T47D (cell line): ENCODE measurements around the gene KTN1.

ENCODE experiments used
- DNase-seq, 2 experiments: peaks; one replicate each; pipeline versions ENCODE4 v3.0.0 to v3.0.0-alpha.2; 2011 to 2012; ENCODE audit warnings: low read depth in 1 of 2, low spot score in 1 of 2
- JUND ChIP-seq: IDR thresholded peaks from 2 replicates; pipeline ENCODE4 v1.6.1; 2012; ENCODE audit warnings: low read depth
- in situ Hi-C: cut with HindIII; loops from 2 replicates; pipeline ENCODE4 v1.10.0; 2016; ENCODE audit warnings: low sequenced_read_pairs, low pct_unique_long_range_greater_than_20kb

Gene KTN1

DNA sequence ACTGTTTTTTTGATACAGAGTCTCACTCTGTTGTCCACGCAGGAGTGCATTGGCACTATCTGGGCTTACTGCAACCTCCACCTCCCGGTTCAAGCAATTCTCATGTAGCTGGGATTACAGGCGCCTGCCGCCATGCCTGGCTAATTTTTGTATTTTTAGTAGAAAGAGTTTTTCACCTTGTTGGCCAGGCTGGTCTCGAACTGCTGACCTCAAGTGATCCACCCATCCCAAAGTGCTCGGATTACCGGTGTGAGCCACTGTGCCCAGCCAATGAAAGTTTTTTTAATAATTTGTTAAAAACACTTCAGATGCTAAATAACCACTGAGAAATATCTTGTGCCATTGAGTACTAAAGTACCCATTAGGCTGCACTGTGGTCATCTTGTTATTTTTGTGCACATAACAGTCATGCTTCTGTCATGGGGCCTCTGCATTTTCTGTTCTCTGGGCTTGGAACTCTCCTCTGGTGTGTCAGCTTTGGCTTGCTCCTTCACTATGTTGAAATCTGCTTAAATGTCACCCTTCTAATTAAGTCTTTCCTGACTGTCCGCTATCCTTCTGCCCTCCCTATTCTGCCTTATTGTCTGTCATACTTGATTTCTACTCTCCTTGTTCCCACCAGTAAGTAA is 105.1 kb downstream of the KTN1 start:
- TF ChIP-seq JUND, result no peak
- in situ Hi-C loops, result no loop called here
- no peak for DNase-seq

DNA sequence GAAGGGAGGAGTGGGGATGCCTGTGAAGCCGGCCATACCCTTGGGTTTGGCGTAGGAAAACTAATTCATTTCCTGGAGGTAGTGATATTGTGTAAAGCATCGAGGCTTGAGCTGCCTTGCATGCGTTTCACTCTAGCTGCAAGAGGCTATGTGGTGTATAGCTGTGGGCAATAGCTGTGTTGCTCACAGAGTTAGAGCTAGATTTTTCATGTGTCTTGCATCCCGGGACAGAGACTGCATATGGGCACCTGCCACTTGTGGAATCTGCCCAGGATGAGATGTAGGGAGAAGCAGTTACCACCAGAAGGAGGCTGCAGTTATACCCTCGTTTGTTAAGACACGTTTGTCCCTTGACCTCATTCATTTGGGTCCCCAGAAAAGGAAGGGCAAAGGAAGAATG is 106.7 kb downstream of the KTN1 start:
- in situ Hi-C loops, result no loop called here
- no peak for TF ChIP-seq JUND
- DNase-seq, result no peak

DNA sequence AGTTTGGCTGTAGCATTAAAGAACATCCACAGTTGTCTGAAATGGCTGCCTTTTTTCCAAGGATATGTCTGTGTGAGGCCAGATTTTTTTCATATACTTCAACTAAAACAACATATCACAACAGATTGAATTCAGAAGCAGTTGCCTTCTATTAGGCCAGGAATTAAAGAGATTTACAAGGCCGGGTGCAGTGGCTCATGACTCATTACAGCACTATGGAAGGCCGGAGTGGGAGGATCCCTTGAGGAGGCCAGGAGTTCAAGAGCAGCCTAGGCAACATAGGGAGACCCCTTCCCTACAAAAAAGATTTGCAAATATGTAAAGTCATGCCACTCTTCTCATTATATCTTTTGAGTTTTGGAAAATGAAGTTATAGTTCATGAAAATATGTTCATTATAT is 108.6 kb downstream of the KTN1 start:
- no peak for DNase-seq
- TF ChIP-seq JUND, result no peak
- in situ Hi-C loops, result no loop called here

DNA sequence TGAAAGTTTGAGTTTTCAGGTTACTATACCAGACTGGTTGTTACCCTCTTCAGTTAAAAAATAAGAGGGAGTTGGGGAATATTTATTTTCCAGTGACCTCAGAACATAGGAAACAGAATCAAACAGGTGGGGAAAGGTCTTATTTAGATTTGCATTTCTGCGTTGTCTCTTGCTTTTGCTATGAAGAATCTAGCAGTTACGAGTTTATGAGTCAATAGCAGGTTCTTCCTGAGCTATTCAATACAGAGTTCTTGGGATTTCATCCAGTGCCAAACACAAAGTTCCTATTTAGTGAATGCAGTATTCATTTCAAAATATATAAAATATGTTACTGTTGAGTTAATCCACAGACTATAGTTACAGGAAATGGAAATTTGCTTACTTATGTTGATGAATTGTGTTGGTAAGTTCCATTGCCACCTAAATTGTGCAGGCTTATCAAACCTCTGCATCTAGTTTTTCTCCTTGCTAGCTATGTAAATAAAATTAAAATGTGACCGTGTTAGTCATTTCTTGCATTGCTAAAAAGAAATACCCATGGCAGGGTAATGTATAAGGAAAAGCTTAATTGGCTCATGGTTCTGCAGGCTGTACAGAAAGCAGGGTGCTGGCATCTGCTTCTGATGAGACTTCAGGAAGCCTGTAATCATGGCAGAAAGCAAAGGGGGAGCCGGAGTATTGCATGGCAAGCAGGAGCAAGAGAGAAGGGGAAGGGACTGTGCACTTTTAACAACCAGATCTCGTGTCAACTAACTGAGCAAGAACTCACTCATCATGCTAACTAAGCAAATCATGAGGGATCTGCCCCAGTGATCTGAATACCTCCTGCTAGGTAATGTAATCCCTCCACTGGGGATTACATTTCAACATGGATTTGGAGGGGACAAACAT is 110.2 kb downstream of the KTN1 start:
- in situ Hi-C loops, result no loop called here
- peak in 1 of 2 experiments; percentile 25 for DNase-seq
- peak; percentile 46; the same call in 1 of the 2 replicates for TF ChIP-seq JUND

DNA sequence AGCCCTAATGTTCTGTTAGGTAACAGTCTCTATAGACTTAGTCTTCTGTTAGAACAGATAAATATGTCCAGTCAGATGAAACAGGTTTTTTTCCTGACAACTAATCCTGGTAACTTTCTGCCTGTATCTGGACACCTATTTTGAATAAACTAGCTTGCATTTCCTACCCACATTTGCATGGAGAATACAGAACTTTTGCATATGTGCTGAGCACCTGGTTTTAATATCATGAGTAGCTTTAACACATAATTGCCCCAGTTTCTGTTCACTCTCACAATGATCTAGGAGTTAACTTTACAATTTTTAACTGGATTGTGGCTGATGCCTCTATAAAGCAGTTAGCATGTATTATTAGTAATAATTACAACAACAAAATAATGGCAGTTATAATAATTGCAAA is 111.7 kb downstream of the KTN1 start:
- in situ Hi-C loops, result no loop called here
- DNase-seq, result no peak
- no peak for TF ChIP-seq JUND

DNA sequence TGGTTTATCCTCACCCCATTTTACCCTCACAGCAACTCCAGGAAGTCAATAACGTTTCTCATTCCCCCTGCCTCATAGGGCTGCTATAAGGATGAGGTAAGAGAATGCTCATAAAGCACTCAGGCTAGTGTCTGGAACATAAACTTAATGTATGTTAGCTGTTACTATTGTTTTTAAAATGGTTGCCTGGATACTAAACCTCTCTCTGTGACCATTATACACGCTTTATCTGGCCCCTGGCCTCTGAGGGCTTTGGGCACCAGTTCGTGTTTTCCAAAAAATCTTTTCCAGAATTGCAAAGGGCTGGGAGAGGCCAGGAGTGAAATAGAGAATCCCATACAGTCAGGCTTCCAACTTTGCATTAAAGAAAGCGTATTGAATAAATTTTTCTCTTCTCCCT is 113.9 kb downstream of the KTN1 start:
- no peak for DNase-seq
- in situ Hi-C loops, result no loop called here
- no peak for TF ChIP-seq JUND

DNA sequence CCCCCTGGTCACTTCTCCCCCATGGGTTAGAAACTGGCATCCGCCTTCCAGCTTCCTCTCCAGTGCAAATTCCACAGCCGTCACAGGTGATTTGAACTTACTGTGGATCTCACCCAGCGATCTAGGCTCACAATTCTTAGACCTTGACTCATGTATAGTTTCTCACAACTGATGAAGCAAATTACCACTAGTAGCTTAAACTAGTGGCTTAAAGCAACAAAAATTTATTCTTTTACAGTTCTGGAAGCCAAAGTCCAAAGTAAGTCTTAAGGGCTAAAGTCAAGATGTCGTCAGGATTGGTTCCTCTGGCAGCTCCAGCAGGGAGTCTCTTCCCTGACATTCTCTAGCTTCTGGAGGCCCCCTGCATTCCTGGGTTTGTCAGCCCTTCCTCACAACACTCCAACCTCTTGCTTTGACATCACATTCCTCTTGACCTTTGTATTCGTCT is 117.4 kb downstream of the KTN1 start:
- in situ Hi-C loops, result no loop called here
- no peak for TF ChIP-seq JUND

DNA sequence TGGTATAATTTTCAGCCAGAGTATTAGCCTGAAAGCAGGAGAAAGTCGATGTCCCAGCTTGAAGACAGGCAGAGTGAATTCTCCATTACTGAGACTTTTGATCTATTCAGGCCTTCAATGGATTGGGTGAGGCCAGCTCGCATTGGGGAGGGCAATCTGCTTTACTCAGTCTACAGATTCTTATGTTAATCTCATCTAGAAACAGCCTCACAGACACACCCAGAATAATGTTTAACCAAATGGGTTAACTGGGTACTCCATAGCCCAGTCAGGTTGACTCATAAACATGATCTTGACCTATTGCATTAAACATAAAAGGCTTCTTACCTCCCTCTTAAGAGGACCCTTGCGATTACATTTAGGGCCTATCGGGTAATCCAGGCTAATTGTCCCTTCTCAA is 118.0 kb downstream of the KTN1 start:
- in situ Hi-C loops, result no loop called here
- TF ChIP-seq JUND, result no peak
- DNase-seq, result no peak

More for the DNA sequence above, 117.4 kb downstream of the KTN1 start:
- no peak for DNase-seq

DNA sequence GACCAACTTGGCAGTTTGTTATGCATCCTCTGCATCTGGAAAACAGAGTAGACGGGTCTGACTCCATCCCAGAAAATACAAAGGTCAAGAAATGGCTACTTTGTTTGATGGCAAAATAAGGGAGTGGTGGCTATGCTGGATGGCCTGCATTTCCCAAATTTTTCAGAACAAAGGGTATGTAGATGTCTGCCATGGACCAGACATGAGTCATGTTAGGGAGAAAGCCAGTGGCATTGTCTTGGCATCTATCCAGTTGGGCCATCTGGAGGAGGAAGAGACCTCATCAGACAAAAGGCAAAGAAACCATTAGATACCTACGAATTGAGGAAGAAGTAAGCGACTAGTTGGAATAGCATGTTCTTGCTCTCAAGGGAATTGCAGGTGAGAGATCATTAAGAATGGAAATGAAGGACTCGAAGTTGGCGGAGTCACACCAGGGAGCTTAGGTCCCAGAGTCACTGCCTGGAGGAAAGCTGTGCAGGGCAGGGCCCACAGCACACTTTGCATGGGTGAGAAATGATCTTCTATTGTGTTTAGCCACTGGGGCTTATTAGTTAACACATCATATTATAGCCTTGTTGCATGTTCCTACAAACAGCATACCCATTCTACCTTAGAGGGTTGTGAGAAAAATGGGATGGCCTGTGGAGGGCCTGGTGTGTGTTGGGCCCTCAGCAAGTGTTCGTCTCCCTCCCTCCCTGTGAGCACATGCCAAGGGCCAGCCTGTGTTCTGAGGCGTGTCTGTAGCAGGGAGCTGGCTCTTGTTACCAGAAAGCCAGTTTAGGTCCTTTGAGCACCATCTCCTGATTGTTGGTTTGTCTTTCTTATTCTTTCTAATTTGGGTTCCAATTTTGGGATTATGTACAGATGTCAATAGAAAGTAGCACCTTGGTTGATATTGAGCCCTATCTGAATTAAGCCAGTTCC is 119.4 kb downstream of the KTN1 start:
- in situ Hi-C loops, result no loop called here
- peak in 1 of 2 experiments; percentile 39 for DNase-seq
- no peak for TF ChIP-seq JUND

DNA sequence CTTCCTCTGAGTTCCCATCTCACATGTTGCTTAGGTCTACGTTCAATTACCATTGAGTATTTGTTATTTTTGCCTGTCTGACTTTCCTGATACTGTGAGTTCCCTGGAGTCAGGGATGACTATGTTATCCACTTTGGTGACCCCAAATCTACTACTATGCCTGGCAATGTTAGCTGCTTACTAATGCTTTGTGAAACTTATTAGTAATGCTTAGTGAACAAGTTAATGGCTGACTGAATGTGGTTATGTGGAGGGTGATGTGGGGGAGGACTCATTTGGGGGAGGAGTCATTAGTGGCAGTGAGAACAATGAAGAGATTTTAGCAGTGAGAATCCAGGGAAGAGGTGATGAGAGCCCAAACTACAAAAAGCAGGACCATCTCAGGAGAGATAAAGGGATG is 121.6 kb downstream of the KTN1 start:
- TF ChIP-seq JUND, result no peak
- in situ Hi-C loops, result no loop called here
- DNase-seq, result no peak

DNA sequence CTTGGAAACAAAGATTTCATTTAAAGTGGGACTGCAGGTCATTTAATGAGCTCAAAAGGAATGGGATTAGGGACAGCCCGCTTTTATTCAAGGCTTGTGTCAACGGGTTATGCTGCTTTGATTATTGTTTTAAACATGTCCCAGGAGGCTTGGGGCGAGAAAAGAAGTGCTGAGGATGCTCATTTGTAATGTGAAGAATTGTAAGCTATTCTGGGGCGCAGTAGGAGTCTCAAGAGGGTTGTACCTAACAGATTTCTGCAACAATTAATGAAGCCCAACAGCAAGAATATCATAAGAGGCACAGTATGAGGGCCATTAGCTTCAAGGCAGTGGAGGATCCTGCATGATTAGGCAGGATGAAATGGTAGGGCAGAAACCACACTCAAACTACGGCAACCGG is 122.5 kb downstream of the KTN1 start:
- in situ Hi-C loops, result no loop called here
- TF ChIP-seq JUND, result no peak
- no peak for DNase-seq

DNA sequence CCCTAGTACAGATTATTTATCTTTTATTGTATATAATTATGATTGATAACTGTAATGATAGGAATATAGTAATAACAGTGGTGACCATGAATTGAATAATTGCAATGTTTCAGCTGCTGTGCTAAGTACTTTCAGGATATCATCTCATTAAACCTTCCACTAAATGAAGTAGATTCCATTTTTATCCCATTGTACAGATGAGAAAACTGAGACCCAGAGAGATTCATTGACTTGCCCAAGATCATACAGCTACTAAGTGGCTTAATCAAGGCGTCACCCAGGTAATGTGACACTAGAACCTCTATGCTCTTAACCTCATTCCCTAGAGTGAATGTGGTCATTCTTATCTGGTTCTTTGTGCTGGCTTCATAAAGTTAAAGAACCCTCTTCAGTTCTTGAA is 124.6 kb downstream of the KTN1 start:
- in situ Hi-C loops, result no loop called here
- no peak for TF ChIP-seq JUND
- no peak for DNase-seq
